Colon (tissue), 2 donors: ENCODE results near the gene TMEM30A.

Experiments used
- FAIRE-seq: peaks from 2 replicates; lab custom pipeline; 2012; peaks lifted over from hg19 to GRCh38; lab: Jason Lieb, UNC
- donor health status: control.
- donor health status: control.

TMEM30A gene

DNA sequence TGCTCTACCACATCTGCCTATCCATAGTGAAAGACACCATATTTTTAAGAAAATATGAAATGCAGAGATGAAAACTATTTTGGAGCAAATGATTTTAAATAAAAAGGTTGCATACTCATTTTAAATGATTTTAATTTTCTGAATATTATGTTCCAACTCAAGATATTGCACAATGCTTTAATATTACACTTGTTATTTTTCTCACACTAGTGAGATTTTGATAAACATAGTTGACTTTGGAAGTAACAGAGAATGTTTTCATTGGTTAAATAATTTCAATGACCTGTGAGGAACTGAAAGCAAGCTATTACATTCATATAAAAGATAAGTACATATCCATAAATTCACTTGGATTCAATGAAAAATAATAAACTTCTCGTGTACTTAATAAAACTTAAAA, 7.2 kb upstream of the TMEM30A start:
- FAIRE-seq: no peak

DNA sequence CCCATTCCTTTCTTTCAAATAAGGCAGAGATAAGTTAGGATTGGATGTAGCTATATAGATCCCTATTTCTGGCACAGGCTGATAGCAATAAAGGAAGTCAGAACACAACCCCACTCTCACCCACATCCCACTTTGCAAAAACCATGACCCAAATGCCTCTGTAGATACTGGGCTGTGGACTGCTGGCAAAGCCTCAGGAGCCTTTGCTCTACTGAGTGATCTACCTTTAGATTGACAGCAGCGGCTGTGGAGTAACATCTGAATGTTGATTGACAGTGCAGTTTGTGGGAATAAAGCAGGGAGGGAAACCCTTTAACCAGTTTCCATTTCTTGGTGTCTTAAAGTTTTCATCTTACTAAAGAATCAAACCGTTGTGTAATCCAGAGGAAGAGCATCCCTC, 6.7 kb upstream of the TMEM30A start:
- no peak for FAIRE-seq

GRCh38 chr6:75290136-75290945, 5.7 kb upstream of the TMEM30A start:
- no peak for FAIRE-seq

DNA sequence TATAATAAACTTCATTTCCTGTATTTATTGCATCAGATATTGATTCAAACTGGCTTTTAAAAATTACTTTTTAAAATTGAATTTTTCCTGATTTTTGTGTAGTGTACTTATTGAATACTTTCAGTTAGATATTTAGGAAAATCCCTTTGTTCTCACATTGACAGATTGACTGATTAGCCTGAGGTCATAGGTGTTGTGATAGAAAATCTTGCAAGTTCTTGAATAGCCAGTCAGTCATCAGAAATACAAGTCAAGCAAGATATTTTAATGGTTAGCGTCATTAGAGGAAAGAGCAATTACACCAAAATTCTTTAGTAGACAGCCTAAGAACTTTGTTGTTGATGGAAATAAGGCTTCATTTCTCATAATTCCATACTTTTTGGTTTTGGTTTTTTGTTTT, 3.4 kb upstream of the TMEM30A start:
- no peak for FAIRE-seq

DNA sequence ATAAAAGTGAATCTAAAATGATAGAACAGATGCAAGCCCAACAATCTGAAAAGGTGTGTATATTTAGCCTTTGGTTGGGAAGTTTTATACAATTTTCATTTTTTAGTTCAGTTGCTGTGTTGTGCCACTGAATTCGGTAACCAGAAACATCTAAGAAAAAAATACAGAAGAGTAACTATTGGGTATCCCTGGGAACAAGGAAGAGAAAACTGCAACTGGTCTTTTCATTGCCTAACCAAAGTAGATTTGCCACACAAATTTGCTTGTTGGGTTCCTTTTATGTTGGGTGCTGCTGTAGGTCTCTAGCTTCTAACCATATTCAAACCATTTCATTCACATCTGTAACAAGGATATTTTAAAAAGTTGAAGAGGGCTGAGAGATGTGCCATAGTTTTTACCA, 2.8 kb upstream of the TMEM30A start:
- FAIRE-seq: no peak

DNA sequence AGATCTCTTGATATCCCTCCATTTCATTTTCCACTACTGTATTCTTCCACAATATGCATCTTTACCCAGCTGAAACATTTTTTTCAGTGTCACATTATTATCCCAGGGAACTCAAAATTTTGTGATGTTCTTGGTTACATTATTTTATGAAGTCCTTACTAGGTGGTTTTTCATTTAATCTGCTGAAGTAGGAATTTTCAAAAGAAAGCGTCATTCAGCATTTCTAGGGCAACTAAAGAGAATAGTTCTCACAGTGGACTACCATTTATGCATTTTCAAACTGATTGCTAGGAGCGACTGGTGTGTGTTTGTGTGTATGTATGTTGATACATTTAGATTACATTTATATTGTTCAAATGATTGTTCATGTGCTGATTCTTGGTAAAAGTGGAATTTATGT, 2.4 kb upstream of the TMEM30A start:
- no peak for FAIRE-seq

DNA sequence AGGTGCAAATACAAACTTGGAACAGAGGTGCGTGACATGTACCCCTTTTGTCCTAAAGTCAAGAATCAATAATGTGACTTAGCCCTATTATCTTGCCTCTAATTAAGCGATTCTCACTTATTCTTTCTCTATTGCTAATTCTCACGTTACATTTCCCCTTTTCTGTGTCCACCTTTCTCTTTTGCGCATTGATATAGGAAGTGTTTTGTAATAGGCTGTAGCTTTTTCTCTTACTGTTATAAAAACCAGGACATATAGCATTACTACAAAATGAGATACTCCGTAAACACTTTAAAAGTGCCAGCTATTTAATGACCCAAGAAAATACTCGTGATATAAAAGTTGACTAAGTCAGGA, 669 bp upstream of the TMEM30A start:
- no peak for FAIRE-seq

DNA sequence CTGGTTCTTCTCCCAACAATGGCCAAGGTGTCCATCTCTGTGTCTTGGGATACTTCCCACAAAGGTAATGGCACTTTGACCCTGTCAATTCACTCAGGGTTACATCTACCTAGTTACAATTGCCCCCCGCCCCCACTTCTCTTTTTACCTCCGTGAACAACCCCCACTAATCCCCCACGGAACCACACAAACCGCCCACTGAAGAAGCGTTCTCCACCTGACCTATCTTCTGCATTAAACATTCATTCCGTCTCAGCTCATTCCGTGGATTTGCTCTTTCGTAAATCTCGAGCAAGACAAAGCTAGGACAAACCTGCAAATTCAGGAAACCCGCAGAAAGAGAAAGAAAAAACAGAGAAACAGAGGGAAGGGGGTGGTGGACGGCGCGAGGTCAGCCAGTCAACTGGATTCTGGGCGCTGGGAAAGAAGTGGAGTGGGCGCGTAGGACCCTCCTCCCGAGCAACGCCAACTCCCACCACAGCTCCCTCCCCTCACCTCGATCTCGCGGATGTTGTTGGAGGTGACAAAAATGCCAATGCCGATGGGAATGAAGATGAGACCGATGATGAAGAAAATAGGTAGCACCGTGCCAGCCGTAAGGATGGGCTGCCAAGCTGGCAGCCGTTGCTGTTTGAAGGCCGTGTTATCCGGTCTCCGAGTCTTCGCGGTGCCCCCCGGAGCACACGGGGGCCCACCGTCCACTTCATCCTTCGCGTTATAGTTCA, 523 bp downstream of the TMEM30A start:
- FAIRE-seq: no peak

DNA sequence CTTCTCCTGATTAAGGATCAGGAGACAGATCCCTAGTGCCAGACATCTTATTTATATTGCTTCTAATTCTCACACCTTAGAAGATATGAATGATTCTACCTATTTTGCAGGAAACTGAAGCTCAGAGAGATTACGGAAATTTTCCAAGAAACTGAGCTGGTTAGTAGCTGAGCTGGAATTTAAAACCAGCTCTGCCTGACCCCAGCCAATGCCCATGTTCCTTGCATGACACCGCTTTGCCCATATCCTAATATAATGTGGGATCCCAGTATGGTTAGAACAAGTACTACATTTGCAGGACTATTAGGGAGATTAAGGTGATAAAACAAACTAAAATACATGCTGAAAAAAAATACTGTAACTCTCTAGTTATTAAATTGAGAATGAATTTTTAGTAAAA, 1.9 kb downstream of the TMEM30A start:
- no peak for FAIRE-seq

- no peak for FAIRE-seq
Measured at GRCh38 chr6:75281653-75282052, 2.9 kb downstream of the TMEM30A start.

GRCh38 chr6:75280131-75280855, 4.3 kb downstream of the TMEM30A start:
- no peak for FAIRE-seq

GRCh38 chr6:75279418-75279817, 5.2 kb downstream of the TMEM30A start:
- FAIRE-seq: no peak

DNA sequence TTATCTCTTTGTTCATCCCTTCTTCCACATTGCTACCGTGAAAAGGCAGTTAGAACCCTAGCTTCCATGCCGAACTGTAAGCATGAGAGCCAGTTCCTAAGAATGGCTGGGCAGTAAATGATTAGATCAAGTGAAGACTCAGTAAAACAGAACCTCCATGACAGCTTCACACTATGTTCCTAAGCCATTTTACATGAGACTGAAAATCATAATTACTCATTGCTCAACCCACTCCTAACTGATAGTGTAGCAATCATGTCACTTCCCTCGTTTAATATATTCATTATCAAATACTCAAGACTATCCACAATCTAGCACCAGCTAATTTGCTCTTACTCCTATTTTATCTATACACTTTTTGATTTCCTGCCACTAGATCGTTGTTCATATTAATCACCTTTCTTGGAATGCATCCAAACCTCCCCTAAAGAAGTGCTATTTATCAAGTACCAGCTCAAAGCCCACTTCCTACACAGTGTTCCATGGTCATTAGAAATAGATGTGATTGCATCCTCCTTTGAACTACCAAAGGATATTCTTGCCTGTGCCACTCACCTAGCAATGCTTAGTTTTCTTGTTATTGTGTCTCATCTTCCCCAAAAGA, 6.0 kb downstream of the TMEM30A start:
- FAIRE-seq: no peak

GRCh38 chr6:75275067-75275466, 9.5 kb downstream of the TMEM30A start:
- FAIRE-seq: no peak

DNA sequence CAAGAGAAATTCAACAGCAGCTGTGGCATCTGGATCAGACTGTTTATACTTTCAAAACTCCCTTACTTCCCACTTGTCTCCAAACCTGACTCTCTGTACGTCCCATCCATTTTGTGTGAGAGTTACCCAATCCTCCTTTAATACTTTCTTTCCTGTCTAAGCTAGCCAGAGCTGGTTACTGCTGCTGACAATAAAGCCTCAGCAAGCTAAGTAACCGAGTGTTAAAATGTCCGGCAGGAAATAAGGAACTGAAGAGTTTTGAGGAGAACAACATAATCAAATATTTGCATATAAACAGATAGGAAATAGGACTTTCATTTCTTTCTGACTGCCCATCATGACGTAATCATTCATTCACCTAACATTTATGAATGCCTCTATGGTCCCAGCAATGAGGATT, 11.6 kb downstream of the TMEM30A start:
- no peak for FAIRE-seq

DNA sequence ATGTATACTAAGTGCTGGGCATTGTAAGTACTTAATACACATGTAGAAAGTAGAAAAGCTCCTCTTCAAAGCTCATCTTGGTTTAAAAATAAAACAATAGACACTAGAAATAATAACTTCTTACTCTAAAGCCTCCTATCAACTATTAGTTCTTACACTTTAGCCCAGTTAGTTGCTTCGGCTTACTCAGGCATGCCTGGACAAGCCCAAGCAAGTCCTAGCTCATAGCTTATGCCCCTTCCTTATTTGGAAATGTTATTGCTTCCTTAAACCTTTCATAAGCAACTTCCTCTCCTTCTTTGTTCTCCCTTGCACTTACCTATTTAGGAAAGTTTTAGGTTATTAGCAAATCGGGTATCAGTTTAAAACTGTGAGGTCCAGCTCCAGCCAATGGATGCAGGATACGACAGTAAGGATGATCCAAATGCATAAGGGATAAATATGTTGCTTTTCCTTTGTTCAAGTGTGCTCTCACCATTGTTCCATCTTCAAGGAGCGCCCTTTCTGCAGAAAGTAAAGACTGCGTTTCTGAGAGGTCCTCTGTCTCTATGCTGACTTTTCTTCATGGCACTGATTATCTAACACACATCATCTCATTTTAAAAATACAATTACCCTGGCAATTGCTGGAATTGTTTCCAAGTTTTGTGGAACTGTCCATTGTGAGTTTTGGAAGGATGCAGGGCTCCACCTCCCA, 12.3 kb downstream of the TMEM30A start:
- no peak for FAIRE-seq

DNA sequence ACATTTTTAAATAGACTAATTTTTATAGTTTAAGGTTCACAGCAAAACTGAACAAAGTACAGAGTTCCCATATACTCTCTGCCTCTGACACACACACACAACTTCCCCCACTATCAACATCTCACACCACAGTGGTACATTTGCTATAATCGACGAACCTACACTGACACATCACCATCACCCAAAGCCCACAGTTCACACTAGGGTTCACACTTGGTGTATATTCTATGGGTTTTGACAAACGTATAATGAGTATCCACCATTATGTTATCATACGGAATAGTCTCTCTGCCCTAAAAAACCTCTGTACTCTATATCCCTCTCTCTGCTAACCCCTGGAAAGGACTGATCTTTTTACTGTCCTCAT, 15.6 kb downstream of the TMEM30A start:
- FAIRE-seq: no peak

DNA sequence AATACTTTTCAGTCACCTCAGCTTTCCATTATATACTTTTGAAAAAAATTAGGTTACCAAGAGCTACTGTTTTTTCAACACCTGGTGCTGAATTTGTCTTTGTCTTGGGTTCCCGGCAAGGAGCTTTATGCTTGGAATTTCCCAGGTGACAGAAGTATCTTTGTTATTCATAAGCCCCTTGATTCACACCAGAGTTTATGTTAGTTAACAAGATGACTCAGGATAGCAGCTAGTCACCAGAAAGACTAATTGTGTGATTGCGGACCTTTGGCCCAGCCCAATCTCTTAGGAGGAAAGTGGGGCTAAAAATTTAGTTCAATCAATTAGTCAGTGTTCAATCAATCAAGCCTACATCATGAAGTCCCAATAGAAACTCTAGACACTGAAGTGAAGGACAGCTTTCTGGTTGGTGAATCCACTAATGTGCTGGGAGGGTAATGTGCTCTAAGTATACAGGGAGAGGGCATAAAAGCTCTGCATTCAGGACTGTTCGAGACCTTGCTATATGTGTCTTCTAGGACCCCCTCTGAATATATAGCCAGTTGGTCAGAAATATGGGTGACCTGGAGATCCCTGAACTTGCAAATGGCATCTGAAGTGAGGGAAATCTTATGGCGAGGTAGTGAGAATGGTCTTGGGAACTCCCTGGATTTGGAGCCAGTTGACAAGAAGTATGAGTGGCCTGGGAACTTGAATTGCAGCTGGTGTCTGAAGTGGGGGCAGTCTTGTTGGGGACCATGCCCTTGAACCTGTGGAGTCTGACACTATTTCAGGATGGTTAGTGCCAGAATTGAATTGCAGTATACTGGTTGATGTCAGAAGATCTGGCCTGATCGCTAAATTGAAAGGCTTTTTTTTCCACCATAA, 16.2 kb downstream of the TMEM30A start:
- FAIRE-seq: no peak

DNA sequence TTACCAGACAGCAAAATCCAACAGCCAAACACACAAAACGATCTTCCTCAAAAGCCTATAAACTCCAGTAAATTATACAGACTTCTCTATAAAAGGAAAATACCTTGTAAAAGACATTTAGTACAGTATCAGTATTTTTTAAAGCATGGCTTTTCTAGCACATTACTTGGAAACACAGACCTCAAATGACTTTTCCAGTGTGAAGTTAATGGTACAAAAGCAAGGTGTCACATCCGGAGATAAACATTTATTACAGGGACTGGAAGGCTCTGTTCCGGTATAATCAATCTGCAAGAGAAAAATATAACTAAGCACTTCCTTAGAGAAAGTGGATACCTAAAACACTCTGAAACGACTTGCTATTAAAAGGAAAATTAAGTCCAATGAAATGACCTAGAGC, 17.1 kb downstream of the TMEM30A start:
- FAIRE-seq: no peak

DNA sequence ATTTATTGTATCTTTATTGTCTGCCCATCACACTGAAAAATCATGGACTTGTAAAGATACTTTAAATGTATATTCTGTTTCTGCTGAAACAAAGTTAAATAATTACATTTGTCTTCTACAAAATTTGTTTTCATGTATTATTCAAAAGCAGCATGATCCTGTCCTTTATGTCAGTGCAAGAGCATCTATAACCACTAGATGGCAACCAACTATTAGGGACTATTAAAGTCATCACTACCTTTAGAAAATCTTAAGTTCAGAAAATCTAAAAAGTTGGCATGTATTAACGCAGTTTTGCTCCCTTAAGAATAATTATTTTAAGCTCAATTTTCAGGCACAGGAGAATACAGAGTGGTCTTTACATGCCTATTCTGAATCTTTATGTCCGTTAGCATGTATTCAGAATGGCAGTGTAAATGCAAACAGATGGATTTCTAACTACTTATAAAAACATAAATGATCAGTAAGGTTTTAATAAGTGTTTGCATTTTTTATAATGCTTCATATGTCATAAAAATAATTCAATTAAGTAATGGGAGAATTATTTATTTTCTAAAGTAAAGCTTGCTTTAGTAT, 17.8 kb downstream of the TMEM30A start:
- FAIRE-seq: peak; percentile 79

- no peak for FAIRE-seq
Measured at GRCh38 chr6:75263401-75263750, 21.2 kb downstream of the TMEM30A start.
